Activated T-cell treated with anti-CD3 and anti-CD28 coated beads for 1 hour (primary cell): ENCODE results near the gene RAB11FIP4.
A peak's percentile ranks its signal among the peaks of the same experiment; 100 is the strongest.

Experiments used
- DNase-seq: peaks from one replicate; pipeline ENCODE4 v3.0.0-alpha.2; 2020; ENCODE audit warnings: low read depth

The RAB11FIP4 gene

DNA sequence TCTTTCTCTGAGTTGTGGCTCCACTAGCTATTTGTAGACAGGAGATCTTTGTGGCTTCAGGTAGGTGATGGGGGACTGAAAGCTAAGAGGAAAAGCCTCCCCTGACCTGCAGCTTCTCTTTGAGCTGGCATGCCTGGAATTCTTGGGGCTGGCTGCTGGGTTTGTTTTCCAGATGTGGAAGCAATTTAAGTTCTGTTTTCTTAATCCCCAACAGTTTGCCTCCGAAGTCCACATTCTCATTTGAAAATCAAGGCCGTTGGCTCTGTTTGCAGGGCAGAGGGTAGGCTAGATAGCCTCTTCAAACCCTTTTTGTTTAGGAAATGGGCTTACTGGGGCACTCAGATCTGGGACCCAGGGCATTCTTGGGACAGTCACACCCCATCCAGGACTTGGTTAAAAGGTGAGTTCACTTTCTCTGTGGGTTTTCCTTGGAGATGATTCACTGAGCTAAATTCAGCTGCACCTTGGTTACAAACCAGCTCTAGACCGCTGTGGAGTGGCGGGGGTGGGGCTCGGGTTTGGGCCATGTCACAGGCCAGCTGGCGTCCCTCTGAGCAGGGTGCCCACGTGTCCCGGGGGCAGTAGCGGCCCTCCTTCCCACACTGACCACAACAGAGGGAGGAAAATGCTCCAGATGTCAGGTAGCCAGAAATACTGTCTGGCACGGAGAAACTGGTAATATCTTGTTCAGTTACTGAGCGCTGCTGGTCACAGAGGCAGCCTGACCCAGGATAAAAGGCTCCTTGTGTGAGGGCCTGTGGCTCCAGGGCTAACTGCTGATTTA lies 108.5 kb downstream of the RAB11FIP4 start:
- DNase-seq = no peak

DNA sequence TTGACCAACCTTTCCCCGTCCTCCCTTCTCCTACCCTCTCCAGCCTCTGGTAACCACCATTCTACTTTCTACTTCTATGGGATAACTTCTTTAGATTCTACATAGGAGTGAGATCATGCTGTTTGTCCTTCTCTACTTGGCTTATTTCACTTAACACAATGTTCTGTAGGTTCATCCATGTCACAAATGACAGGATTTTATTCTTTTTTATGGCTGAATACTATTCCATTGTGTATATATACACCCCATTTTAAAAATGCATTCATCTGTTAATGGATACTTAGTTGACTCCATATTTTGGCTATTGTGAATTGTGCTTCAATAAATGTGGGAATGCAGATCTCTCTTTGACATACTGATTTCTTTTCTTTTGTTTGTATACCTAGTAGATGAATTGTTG lies 115.0 kb downstream of the RAB11FIP4 start:
- no peak for DNase-seq

DNA sequence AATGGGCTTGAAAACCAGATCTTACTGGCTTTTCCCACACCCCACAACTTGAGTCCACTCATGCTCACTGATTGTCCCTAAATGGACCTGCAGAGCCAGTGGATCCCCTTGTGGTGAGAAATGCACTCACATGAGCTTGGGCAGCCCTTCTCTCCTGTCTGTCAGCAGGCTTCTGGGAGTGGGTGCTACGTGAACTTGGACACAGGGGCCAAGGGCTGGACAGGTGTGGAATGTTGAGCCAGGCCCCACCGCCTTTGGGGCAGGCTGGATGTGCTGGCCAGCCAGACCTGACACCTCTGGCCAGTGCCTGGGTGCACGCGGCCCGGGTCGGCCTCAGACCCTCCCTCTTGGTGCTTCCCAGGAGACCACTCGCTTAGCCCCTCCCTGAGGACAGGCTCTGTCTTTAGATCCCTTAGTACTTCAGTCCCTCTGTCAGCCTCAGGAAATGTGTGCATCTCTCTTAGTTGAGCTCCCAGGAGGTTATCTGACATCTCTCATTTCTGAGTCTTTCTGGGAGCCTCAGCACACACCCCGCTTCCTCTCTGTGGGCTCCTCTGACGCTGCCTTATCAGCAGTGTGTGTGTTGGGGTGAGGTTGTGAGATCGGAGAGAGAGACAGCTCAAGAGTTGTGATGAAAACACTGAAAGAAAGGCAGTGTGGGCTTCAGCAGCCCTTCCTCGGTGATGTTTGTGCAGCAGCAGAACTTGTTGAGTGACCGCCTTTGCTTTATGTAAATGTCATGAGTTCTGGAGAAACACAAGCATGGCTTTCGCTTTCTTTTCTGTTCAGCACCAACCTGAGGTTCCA lies 117.0 kb downstream of the RAB11FIP4 start:
- DNase-seq = peak; percentile 39

DNA sequence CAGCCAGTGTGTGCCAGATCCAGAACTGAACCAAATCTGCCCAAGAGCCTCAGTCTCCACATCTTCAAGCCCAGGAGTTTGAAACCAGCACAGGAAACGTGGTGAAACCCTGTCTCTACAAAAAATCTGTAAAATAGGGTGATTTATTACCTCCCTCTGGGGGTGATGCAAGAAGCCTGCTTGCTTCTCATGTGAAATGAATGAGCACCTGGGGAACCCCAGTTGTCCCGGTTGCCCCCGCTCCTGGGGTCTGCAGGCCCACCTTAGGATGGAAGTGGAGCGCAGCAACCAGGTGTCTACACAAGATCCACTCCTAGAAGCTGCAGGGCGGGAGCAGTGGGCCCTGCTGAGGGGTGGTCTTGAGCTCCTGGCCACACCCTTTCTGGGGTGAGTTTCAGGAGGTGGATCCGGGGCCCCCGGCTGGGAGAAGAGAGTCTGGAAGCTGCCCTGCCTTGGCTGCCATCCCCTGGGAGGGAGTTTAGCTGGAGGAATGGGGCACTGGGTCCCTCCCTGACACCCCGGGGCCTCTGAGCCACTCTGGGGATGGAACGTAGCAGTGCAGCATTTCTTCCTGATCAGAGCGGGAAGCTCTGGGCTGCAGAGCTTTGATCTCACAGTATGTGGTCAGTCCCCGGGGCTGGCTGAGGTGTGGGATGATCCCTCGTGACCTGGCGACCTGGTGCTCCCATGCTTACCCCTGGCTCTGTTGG lies 117.8 kb downstream of the RAB11FIP4 start:
- no peak for DNase-seq

DNA sequence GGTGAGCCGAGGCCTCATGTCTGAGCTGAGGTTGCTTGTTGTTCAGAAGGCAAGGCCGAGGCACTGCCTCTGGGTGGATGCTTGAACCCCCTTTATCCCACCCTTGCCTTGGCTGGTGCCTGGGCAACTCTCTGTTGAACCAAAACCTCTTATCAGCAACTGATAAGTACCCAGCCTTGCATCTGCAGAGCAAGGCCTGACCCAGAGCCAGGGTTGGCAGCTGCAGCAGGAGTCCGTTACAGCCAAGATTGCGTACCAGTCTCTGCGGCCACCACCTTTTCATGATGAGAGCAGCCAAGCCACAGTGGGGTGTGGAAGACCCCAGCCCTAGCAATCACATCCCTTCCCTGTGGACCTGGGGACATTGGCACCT lies 118.3 kb downstream of the RAB11FIP4 start:
- DNase-seq = no peak

DNA sequence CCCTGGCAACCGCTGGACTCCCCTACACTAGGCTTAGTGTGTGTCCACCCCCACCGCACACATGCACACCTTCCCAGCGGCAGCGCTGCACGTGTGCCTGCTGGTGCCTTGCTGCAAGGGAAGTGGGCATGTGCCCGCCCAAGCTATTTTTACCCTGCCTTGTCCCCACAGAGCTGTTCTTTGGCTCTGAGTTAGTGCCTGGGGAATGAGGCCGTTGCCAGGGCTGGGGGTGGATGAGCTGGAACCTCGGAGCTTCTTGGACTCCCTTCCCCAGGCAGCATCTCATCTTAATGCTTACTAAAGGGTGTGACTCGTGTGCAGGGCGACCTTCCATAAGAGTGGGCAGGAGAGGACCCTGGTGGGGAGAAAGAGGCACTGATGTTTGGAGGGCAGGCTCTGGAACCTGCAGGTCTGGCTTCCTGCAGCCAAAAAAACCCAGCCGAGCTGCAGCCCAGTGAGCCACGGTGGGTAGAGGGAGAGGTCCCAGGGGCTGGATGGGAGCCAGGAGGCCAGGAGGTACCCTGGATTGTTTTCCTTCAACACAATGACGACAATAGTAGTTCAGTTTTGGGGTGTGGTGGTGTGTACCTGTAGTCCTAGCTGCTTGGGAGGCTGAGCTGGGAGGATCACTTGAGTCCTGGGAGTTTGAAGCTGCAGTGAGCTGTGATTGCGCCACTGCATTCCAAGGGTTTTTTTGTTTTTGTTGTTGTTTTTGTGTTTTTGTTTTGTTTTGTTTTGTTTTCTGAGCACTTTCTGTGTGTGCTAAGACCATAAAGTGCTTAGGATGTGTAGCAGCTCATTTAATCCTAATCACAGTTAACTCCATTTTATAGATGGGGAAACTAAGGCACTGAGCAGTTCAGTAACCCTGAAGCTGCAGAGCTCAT lies 119.1 kb downstream of the RAB11FIP4 start:
- no peak for DNase-seq

DNA sequence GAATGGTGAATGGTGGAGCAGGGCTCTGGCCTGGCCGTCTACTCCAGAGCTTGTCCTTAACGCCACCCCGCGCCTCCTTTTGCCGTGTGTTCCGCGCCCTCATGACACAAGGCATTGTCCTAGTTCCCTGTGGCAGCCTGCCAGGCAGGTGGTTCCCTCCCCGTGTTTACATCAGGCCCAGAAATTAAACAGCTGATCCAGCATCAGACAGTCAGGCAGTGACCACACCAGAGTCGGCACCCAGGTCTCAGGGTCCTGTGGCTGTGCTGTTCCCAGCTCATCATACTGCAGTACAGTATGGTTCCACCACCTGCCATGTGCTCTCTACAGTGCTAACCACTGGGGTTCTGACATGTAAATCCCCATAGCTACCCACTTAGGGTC lies 119.7 kb downstream of the RAB11FIP4 start:
- DNase-seq = no peak

DNA sequence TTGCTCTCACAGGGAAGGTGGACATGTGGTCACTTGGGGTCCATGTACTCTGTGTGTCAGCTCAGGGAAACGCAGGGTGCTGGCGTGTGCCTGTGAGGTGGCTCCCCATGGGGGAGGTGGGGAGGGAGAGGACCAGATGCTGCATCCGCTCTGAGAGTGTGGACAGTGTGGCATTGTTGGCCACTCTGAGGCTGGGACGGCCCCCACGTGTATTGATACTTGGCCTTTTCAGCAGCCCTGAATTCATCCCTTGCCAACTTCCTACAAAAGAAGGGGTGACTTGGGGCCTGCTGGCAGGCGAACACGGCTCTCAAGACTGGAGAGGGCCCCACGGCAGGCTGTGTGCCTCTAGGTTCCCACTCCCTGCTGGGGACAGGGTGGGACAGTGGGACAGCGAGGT lies 120.1 kb downstream of the RAB11FIP4 start:
- DNase-seq = no peak

DNA sequence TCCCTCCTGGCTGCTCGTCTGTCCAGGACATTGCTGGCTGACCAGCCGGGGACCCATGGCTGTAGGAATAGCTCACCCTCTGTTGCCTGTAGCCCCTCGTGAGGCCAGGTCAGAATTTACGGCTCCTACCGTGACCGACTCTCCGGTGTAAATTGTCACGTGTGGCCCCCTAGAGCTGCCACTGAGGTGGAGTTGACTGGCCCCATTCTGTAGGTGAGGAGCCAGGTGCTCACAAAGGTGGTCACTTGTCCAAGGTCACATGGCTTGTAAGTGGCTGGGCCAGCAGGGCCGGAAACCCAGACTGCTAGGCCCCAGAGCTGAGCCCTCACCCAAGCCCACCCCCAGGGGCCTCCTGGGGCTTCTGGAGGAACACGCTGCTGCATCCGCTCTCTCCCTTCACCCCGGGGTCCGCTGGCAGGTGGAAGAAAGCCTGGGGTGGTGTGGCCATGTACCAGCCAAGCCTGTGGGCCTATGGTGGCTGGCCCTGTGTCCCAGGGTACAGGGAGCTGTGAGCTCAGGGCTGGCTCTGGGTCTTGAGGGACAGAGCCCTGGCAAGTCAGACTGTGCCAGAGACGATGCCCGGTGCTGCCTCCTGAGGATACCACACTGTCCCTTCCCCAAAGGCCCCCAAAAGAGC lies 120.7 kb downstream of the RAB11FIP4 start:
- no peak for DNase-seq

DNA sequence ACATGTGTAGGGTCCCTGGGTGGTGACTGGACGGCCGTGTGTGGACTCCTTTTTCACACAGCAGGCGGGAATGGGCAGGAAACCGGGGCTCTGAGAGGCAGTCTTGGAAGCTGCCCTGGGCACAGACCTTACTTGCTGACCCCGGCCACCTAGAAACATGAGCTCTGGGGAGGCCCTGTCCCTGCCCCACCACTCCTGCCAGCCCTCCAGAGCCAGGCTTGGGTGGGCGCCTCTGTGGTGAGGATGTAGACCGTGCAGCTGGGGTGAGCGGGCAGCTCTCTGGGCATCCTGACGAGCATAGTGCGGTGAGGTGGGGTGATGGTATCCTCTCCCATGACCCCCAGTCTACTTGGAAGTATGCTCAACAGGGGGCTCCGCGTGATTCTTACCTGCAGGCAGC lies 121.3 kb downstream of the RAB11FIP4 start:
- DNase-seq = no peak

DNA sequence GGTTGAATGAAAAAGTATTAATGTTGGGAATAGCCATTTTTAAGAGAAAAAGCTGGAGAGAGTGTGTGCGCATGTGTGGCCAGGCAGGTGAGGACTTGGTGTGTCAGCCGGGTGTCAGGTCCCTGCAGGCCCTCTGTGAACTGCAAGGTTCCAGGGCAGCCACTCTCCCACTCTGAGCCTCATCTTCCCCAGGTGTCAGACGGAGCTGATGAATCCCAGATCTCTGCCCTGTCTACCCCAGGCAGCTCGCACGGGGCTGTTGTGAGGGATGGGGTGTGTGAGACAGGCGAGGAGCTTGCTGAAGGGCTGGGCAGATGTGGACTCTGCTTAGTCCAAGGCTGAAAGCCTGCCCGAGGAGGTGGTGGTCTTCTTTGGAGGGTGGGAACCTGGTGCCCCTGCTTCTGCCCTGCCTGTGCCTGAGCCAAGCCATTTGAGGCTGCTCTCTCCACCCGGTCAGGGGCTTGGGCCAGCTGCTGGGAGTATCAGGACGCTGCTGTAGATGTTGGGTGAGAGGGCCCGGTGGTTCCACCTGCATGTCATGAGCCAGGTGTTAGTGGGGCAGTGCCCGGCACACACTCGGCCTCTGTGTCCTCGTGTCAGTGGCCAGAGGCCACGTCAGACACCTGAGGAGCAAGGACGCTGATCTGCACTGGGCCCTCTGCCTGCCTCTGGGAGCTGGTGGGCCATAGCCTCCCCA lies 122.4 kb downstream of the RAB11FIP4 start:
- DNase-seq = no peak

DNA sequence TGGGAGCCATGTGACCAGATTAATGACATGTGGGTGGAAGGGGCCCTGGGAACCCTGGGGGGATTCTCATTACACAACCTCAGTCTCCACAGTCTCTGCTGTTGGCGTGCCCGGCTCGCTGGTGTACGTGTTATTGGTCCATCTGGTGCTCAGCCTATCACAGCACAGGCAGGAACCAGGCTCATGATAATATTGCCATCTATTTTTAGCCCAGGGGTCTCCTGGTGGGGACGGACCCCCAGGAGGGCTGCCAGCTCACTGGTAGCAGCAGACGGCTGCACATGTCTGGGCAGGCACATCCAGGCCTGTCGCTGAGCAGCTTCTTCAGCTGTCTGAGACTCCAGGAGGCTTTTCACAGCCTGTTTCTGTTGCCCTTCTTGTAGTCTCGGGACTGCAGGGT lies 123.8 kb downstream of the RAB11FIP4 start:
- DNase-seq = no peak

DNA sequence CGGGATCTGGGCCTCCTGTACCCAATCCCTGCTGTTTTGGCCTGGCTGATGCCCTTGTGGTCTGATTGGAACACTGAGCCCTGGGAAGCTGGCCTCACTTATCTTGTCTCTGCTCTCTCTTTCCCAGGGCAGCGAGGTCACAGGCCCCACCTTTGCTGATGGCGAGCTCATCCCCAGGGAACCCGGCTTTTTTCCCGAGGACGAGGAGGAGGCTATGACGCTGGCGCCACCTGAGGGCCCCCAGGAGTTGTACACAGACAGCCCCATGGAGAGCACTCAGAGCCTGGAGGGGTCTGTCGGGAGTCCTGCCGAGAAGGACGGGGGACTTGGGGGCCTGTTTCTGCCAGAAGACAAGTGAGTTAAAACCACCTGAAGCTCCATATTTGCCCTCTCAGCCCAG lies 126.0 kb downstream of the RAB11FIP4 start:
- DNase-seq = no peak

DNA sequence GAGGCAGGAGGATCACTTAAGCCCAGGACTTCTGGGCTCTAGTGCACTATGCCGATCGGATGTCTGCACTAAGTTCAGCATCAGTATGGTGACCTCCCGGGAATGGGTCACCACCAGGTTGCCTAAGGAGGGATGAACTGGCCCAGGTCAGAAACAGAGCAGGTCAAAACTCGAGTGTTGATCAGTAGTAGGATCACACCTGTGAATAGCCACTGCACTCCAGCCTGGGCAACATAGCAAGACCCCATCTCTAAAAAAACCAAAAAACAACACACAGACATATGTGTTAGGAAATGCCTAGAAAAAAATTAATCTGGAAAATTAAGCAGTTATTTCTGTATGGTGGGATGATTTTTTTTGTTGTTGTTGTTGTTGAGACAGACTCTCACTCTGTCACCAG lies 127.0 kb downstream of the RAB11FIP4 start:
- no peak for DNase-seq

DNA sequence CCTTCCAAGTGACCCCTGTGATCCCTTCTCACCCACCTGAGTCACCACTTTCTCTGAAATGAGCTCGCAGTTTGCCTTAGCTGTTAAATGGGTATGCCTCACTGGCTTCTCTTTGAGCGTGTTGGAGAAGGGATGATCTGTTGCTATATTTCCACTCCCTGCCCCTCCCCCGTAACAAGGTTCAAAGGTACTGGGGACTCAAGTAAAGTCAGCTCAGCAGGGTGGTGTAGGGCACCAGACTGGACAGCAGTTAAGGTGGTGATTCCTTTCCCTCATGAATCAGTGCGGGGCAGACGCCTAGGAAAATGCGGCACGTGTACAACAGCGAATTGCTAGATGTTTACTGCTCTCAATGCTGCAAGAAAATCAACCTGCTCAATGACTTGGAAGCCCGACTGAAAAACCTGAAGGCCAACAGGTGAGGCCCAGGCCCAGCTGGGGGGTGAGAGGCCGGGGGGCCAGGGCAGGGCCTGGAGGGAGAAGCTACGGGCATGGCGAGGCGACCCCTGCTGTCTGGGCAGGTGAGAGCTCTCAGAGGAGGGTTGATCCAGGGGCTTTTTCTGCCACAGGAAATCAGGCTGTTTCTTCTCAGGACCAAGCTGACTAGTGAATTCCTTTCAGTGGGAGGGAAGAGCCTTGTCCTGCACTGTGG lies 130.3 kb downstream of the RAB11FIP4 start:
- no peak for DNase-seq

DNA sequence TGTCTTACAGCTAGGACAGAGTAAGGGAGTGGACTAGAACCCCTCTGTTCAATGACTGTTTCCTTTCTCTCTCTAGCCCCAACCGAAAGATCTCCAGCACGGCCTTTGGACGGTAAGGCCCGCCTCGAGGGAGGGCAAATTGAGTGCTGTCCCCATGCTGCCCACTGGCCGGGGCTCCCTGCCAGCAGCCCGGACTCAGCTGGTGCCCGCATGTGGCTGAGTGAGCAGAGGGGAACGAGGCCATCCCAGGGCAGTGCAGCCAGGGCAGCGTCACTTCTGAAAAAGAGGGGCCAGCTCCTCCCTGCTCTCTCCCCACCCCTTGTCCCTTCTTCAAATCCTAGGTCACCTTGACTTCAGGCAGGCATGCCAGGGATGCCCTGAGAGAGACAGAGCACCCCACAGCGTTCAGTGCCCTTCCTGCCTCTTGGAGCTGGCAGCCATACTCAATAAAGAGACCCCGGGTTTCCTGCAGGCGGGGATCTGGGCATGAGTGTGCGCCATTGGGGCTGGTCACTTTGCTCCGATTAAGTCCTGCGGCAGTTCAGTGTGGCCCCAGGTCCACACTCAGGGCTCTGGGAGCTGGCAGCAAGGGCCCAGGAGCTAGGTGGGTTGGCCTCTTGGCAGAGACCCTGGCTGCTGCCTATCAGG lies 130.9 kb downstream of the RAB11FIP4 start:
- DNase-seq = no peak

DNA sequence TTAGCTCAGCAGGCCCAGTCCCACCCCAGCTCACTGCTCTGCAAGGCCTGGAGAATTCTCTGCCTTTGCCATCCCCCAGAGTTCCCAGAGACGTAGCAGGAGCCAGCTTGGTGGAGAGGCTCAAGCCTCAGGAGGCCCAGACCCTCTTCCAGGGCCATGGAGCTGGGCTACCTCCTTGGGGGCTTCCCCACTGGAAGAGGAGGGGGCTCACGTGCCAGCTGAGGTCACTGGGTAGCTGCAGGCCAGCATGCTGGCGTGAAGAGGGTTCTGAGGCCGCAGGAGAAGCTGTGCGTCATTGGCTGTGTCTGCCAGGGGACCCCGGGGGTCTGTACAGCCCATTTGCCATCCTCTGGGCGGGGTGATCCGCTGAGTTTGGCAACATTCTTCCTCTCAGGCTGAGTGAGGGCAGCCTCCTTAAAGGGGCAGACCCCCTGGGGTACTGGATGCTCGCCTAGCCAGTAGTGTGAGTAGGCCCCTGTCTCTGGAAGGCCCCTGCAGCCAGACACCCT lies 131.6 kb downstream of the RAB11FIP4 start:
- DNase-seq = no peak

DNA sequence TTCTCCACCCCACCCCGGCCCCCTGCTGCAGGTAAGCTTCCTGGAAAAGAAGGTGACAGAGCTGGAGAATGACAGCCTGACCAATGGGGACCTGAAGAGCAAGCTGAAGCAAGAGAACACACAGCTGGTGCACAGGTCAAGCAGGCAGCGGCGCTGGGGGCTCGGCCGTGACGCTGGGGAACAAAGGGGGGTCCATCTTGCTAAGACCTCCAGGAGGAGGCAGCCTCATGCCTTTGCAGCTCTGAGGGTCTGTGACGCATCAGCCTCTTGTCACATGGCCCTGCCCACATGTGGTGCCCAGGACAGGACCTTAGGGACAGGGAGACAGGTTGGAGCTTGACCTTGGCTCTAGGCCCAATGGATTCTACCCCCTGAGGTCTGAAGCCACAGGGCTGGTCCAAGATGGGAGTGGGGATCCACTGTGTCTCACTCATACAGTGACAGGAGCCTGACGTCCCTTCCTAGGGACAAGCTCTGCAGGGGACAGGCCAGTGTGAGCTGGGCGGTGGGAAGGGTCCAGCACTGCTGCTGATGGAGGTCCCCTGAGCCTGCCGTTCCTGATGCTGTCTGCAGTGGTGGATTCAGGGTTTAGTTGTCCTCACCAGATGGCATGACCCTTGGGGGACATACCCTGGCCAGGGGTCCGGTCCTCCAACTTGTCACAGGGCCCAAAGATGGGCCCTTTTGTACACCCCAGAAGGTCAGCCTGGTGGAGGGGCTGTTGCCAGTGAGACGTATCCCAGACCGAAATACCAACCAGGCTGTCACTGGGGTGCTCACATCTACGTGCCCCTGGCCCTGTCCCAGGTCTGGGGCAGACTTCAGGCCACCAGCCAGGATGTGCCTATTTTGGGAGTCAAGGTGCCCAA lies 132.6 kb downstream of the RAB11FIP4 start:
- no peak for DNase-seq
